Non-pigmented ciliary epithelial cell (primary cell): ENCODE results near the gene PACSIN2.

Experiments used
- DNase-seq: peaks from one replicate; pipeline ENCODE4 v3.0.0-alpha.2; 2010; ENCODE audit warnings: low read depth

PACSIN2 gene

GRCh38 chr22:42881982-42882656 is 132.8 kb downstream of the PACSIN2 start:
- no peak for DNase-seq

DNA sequence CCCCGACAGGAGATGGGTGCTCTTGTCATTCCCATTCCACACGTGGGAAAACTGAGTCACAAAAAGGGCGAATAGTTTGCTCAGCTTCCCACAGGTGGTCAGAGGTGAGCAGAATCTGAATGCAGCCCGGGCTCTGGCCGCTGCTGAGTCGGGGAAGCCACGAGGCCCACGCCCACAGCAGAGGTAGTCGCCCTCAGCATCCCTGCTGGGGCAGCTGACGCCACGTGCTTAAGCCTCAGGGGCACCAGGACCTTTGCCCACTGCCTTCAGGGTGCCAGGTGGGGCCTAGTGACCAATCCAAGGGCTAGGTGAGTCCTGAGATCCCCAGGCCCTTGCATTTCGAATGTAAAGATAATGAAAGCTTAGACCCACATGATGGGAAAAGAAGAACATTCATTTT is 133.7 kb downstream of the PACSIN2 start:
- no peak for DNase-seq

- no peak for DNase-seq
Observed at GRCh38 chr22:42880815-42881214, 134.1 kb downstream of the PACSIN2 start.

DNA sequence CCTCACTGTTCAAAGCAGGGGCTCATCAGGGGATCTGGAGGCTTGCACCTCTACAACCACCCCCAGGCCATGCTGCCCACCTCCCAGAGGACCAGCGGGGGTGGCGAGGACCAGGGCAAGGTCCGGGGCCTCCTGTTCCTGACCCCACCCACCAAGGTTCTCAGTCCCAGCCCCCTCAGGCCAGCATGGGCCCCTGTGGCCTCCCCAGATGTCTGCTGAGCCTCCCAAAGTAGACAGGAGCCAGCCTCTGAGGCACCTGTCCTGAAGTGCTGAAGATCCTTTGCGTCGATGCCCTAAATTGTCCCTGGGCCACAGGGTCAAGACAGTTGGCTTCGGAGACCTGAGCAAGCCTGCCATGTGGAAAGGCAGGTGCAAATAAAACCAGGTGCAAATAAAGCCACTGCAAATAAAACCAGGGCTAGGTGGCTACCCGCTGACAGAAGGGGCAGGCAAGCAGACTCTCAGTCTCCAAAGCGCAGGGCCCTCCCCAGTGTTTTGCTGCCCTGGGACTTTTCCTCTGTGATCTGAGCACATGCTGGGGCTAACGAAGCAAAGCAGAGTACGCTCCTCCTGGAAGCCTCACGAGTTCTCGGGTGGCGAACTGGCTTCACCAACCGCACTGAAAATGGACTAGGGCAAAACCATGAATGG is 135.5 kb downstream of the PACSIN2 start:
- no peak for DNase-seq

DNA sequence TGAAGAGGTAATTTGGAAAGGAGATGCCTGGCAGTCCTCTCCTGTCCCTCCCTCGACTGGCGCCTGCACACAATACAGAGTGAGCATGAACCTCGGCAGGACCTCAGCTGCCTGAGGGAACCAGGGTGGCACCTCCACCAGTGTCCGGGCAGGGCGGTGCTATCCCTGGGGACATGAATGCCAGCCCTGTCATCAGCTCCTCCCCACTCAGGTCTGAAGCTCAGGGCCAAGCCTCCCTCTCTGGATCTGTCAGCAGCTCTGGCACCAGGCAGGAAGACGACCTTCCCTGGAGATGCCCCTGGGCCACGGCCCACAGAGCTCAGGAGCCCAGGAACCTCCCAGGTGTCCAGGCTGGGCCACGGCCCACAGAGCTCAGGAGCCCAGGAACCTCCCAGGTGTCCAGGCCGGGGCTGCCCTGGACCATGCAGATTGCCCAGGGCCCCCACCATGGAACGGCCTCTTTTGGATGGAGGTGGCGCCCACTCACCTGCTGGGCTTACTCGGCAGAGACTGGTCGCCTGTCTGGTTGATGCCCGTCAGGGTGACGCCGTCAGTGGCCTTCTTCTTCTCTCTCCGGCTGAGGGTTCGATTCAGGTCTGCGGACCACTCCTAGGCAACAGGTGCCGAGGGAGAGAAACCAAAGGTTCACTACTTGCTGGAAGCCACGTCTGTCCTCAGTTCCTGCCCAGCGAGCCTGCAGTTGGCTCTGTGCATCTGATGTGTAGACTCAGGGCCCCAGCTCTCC is 136.2 kb downstream of the PACSIN2 start:
- no peak for DNase-seq

- DNase-seq: no peak
Observed at GRCh38 chr22:42877597-42878340, 137.2 kb downstream of the PACSIN2 start.

- no peak for DNase-seq
Observed at GRCh38 chr22:42877158-42877557, 137.8 kb downstream of the PACSIN2 start.

GRCh38 chr22:42876041-42876440 is 138.9 kb downstream of the PACSIN2 start:
- DNase-seq: no peak

- DNase-seq: no peak
Observed at GRCh38 chr22:42874010-42874409, 140.9 kb downstream of the PACSIN2 start.

GRCh38 chr22:42873356-42873755 is 141.6 kb downstream of the PACSIN2 start:
- DNase-seq: no peak

- no peak for DNase-seq
Observed at GRCh38 chr22:42872821-42873220, 142.1 kb downstream of the PACSIN2 start.

DNA sequence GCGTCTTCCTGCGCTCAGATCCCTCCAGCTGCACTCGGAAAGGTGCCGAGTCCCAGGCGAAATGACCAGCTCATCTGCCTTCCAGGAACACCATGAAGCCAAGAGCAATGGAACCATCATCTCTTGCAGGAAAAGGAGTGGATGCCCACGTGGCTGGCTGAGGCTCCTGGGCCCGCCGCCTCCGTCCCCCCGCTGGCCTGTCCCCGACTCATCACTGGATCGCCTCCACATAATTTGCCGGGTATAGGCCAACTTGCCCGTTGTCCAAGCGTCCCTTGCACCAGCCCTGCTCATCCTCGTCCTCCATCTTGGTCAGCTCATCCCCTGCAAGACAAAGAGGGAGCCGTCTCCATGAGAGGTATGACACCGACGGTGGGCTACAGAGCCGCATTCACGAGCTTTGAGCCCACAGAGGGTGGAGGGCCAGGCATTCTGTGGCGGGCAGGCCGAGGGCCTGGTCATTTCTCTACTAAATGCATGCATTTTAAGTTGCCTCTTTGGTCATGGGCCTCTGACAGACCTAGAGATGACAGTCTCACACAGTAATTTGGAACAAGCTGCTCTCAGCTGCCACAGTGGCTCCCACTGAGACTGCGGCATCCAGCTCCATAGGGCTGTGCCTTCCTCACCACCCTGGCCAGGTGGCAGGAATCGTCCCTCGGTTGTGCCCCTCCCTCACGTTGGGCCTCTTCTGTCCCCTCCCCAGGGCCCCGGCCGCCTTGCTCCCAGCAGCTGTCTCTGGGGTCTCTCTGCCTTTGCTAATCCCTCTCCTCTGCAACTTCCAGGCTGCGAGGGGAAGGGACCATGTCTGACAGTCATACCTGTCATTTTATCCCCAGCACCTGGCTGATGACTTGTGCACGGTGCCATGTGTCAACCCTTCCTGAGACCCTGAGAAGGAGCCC is 143.6 kb downstream of the PACSIN2 start:
- no peak for DNase-seq

GRCh38 chr22:42869888-42870480 is 145.0 kb downstream of the PACSIN2 start:
- no peak for DNase-seq

GRCh38 chr22:42869463-42869862 is 145.5 kb downstream of the PACSIN2 start:
- DNase-seq: no peak

GRCh38 chr22:42868751-42869251 is 146.1 kb downstream of the PACSIN2 start:
- DNase-seq: no peak

DNA sequence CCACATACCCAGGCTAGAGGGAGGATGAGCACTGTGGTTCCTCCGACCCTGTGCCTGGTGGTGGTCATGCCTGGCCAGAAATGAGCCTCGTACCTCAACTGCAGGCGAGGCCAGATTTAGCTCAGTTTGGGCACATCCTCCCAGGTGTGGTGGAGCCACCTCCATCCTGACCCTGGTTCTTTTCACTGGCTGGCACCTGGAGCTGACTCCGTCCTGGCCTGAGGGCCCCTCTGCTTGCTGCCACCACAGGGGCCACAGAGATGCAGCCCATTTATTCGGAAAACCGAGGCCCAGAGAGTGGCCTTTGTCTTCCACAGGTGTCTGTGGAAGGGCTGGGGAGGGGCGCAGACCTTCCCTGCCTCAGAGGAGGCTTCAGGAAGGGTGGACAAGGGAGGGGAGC is 148.8 kb downstream of the PACSIN2 start:
- DNase-seq: no peak

DNA sequence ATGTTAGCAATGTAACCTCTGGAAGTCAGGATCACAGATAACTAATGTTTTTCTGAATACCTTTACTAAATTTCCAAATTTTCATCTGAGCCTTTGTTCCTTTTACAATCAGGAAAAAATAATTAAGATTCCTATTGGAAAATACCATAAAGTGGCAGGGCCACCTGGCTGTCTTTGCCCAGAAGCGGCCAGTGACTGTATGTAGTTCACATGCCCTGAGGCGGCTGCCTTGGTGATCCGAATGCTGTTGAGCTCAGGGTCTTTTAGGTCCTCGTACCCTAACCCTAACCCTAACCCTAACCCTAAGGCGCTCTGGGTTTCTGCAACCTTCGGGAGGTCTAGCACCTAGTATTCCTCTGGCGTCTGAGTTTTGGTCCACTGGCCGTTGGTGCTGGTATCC is 149.4 kb downstream of the PACSIN2 start:
- no peak for DNase-seq

GRCh38 chr22:42863349-42863961 is 151.5 kb downstream of the PACSIN2 start:
- peak; percentile 84 for DNase-seq

- DNase-seq: peak; percentile 68
Observed at GRCh38 chr22:42862045-42862734, 152.8 kb downstream of the PACSIN2 start.

- DNase-seq: no peak
Observed at GRCh38 chr22:42860968-42861367, 154.0 kb downstream of the PACSIN2 start.
